Measurements from ENCODE around the gene TROAP. TPM values are rescaled to one million over a fixed set of nuclear protein-coding genes. Genes with fewer than 3 reads are reported as not detected.

Gene TROAP
- polyA plus RNA-seq, 3 donors: 0.05 TPM; not detected in 2

GRCh38 chr12:49370539-49370938 is 47.5 kb downstream of the TROAP start:
- Histone ChIP-seq H2AFZ (ENCODE audit: insufficient read depth, low read depth, low read length, poor library complexity, severe bottlenecking) (no peak overlapping the region), H3K4me2 (replicated peaks; ENCODE audit: extremely low read depth, low read length, poor library complexity, severe bottlenecking) (no peak overlapping the region), H3K79me2 (ENCODE audit: insufficient read depth, low read length) (no peaks in the 10 kb centered on the region), H4K20me1 (ENCODE audit: insufficient read depth, low read length) (no peaks in the 10 kb centered on the region), H3K9ac (ENCODE audit: insufficient read depth, low read length, poor library complexity, severe bottlenecking) (no peak overlapping the region), H3K27me3 (ENCODE audit: control insufficient read depth in 2 of 2, insufficient read depth in 2 of 2, low read length in 2 of 2) (no peaks in the 10 kb centered on the region), H3K9me3 (replicated peaks in 1 of 2; ENCODE audit: control insufficient read depth in 1 of 2, insufficient read depth in 1 of 2, low read length in 2 of 2) (no peaks in the 10 kb centered on the region), H3K4me1 (ENCODE audit: control insufficient read depth in 1 of 2, insufficient read depth in 2 of 2, low read length in 2 of 2) (peaks cover 19 to 31% of the 10 kb centered on the region in 2 donors), H3K4me3 (replicated peaks in 1 of 3; ENCODE audit: low read depth in 2 of 3, low read length in 3 of 3) (no peak overlapping the region), H3K36me3 (replicated peaks in 1 of 2; ENCODE audit: control insufficient read depth in 1 of 2, insufficient read depth in 2 of 2, low read length in 2 of 2) (no peaks in the 10 kb centered on the region), H3K27ac (ENCODE audit: low read depth in 1 of 2, low read length in 2 of 2) (no peak overlapping the region)
- H3K4me1 Mint-ChIP-seq: peaks cover 28% of the 10 kb centered on the region
- 97% methylated on average over 3 of the region's 6 CpGs for WGBS (ENCODE audit: insufficient coverage)
- no peak overlapping the region for H3K27ac Mint-ChIP-seq
- H3K9me3 Mint-ChIP-seq: no peaks in the 10 kb centered on the region
- peaks cover 0 to 2% (median 0%) of the 10 kb centered on the region in 3 donors for H3K27me3 Mint-ChIP-seq (ENCODE audit: low read depth in 3 of 3)
- DNase-seq: no peak
- intact Hi-C loops (cut with micrococcal nuclease): no loop called here
- peaks cover 0 to 4% of the 10 kb centered on the region in 2 donors for H3K36me3 Mint-ChIP-seq
- no peak overlapping the region for H3K4me3 Mint-ChIP-seq
- TF ChIP-seq, protein P1, sequence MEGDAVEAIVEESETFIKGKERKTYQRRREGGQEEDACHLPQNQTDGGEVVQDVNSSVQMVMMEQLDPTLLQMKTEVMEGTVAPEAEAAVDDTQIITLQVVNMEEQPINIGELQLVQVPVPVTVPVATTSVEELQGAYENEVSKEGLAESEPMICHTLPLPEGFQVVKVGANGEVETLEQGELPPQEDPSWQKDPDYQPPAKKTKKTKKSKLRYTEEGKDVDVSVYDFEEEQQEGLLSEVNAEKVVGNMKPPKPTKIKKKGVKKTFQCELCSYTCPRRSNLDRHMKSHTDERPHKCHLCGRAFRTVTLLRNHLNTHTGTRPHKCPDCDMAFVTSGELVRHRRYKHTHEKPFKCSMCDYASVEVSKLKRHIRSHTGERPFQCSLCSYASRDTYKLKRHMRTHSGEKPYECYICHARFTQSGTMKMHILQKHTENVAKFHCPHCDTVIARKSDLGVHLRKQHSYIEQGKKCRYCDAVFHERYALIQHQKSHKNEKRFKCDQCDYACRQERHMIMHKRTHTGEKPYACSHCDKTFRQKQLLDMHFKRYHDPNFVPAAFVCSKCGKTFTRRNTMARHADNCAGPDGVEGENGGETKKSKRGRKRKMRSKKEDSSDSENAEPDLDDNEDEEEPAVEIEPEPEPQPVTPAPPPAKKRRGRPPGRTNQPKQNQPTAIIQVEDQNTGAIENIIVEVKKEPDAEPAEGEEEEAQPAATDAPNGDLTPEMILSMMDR (IDR thresholded peaks at IDR 0.05): no peak

DNA sequence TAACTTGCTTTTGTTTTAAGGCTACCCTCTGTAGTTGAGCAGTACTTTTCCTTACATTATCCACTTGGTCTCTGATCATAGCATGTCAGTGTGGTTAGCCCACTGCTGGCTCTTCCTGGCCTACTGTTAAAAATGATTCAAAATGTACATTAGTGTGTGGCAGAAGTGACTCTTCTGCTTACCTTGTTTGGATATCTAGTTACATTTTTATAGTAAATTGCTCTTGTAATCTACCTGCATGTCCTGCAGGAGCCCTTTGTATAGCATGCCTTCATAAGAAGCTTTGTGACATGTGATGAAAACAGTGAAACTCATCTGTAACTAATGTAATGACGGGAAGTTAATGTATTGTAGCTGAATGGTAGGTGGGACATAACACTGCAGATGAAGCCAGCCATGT is 52.4 kb downstream of the TROAP start:
- no peaks in the 10 kb centered on the region for H3K9me3 Mint-ChIP-seq
- peaks cover 3% of the 10 kb centered on the region for H3K4me1 Mint-ChIP-seq
- TF ChIP-seq, protein P1 (IDR thresholded peaks at IDR 0.05): no peak
- peaks cover 0 to 4% of the 10 kb centered on the region in 2 donors for H3K36me3 Mint-ChIP-seq
- no peaks in the 10 kb centered on the region for H4K20me1 ChIP-seq (ENCODE audit: insufficient read depth, low read length)
- H3K4me3 Mint-ChIP-seq: no peak overlapping the region
- H3K9ac ChIP-seq (ENCODE audit: insufficient read depth, low read length, poor library complexity, severe bottlenecking): no peak overlapping the region
- no peaks in the 10 kb centered on the region for H3K27me3 ChIP-seq (ENCODE audit: control insufficient read depth in 2 of 2, insufficient read depth in 2 of 2, low read length in 2 of 2)
- H2AFZ ChIP-seq (ENCODE audit: insufficient read depth, low read depth, low read length, poor library complexity, severe bottlenecking): no peak overlapping the region
- intact Hi-C loops (cut with micrococcal nuclease): no loop called here
- no peak overlapping the region for H3K4me2 ChIP-seq (replicated peaks; ENCODE audit: extremely low read depth, low read length, poor library complexity, severe bottlenecking)
- H3K4me3 ChIP-seq (replicated peaks in 1 of 3; ENCODE audit: low read depth in 2 of 3, low read length in 3 of 3): no peak overlapping the region
- H3K9me3 ChIP-seq (replicated peaks in 1 of 2; ENCODE audit: control insufficient read depth in 1 of 2, insufficient read depth in 1 of 2, low read length in 2 of 2): no peaks in the 10 kb centered on the region
- no peaks in the 10 kb centered on the region for H3K27me3 Mint-ChIP-seq (ENCODE audit: low read depth in 3 of 3)
- no peak for DNase-seq
- 86% methylated on average over 1 of the region's 1 CpG for WGBS (ENCODE audit: insufficient coverage)
- H3K27ac ChIP-seq (ENCODE audit: low read depth in 1 of 2, low read length in 2 of 2): no peak overlapping the region
- no peaks in the 10 kb centered on the region for H3K79me2 ChIP-seq (ENCODE audit: insufficient read depth, low read length)
- H3K36me3 ChIP-seq (replicated peaks in 1 of 2; ENCODE audit: control insufficient read depth in 1 of 2, insufficient read depth in 2 of 2, low read length in 2 of 2): no peaks in the 10 kb centered on the region
- peaks cover 0 to 6% of the 10 kb centered on the region in 2 donors for H3K4me1 ChIP-seq (ENCODE audit: control insufficient read depth in 1 of 2, insufficient read depth in 2 of 2, low read length in 2 of 2)
- no peak overlapping the region for H3K27ac Mint-ChIP-seq

Data from CD14-positive monocyte (primary cell).